ENCODE data around the gene IMPA2.

- TF ChIP-seq CTCF (IDR thresholded peaks at IDR 0.05) (no peak), POLR2A (IDR thresholded peaks at IDR 0.05) (no peak)
Measured at GRCh38 chr18:11994703-11995444, 13.6 kb downstream of the IMPA2 start.

Measured in lower leg skin (tissue), 3 donors.